Endothelial cell of umbilical vein (primary cell): ENCODE measurements around the gene MMP21. TPM values are rescaled to one million over a fixed set of nuclear protein-coding genes. Genes with fewer than 3 reads are reported as not detected.

Experiments
- BruUV-seq: library from RNA; stranded (reverse); fragments of 400-500 nt; replicated peaks from 2 replicates; lab custom pipeline; 2021; lab: Mats Ljungman, UMichigan
- CTCF ChIA-PET: fragments of 300-600, 350-600 bp; sonication (Branson Sonifier 250); formaldehyde crosslinking; loops from one replicate; lab custom pipeline; 2021; ENCODE audit warnings: antibody characterized with exemption, inconsistent platforms; lab: Charles Lee
- POLR2A ChIA-PET: fragments of 300-600, 350-600 bp; sonication (Branson Sonifier 250); formaldehyde crosslinking; loops from one replicate; lab custom pipeline; 2021; ENCODE audit warnings: antibody characterized with exemption, inconsistent platforms; lab: Charles Lee
- DNase-seq: peaks from one replicate; pipeline ENCODE4 v3.0.0-alpha.2; 2011; ENCODE audit warnings: low read depth, low spot score
- FAIRE-seq: peaks from 2 replicates; lab custom pipeline; 2011; peaks lifted over from hg19 to GRCh38; lab: Jason Lieb, UNC
- H2AFZ ChIP-seq: 2 replicates; pipeline ENCODE4 v1.6.0; 2012; ENCODE audit warnings: low read depth, low read length, control low read depth, inconsistent platforms
- H3K27ac ChIP-seq: 2 replicates; pipeline ENCODE4 v1.5.1; 2011; ENCODE audit warnings: low read depth, mild to moderate bottlenecking, control low read depth, low read length, moderate library complexity; ENCODE audit not compliant: insufficient read depth
- H3K27me3 ChIP-seq, 2 experiments: 2 replicates each; pipeline versions ENCODE4 v1.6.0 to v1.6.1; 2011; ENCODE audit warnings: low read length in 2 of 2, mixed read lengths in 1 of 2; ENCODE audit not compliant: control insufficient read depth in 2 of 2, insufficient read depth in 2 of 2
- H3K36me3 ChIP-seq, 2 experiments: 2 replicates in 1 of 2; 3 replicates in 1 of 2; pipeline ENCODE4 v1.5.1; 2011; ENCODE audit warnings: low read length in 2 of 2, mild to moderate bottlenecking in 1 of 2, moderate library complexity in 1 of 2; ENCODE audit not compliant: control insufficient read depth in 2 of 2, insufficient read depth in 2 of 2; ENCODE audit errors: extremely low read depth in 1 of 2
- H3K4me1 ChIP-seq: 3 replicates; pipeline ENCODE4 v1.5.1; 2011; ENCODE audit warnings: mild to moderate bottlenecking, low read length; ENCODE audit not compliant: control insufficient read depth, insufficient read depth; ENCODE audit errors: extremely low read depth
- H3K4me2 ChIP-seq: 2 replicates; pipeline ENCODE4 v1.6.1; 2011; ENCODE audit warnings: low read length, control low read depth, mixed read lengths; ENCODE audit not compliant: insufficient read depth
- H3K4me3 ChIP-seq, 3 experiments: fragments of 200-600 bp in 1 of 3; sonication (generic), shearing (Covaris generic) in 1 of 3; replicated peaks in 1 of 3; 2 replicates each; pipeline ENCODE4 v1.5.1; 2011 to 2016; ENCODE audit warnings: control low read depth in 3 of 3, low read length in 3 of 3, mild to moderate bottlenecking in 2 of 3, inconsistent platforms in 1 of 3, low read depth in 1 of 3, moderate library complexity in 1 of 3; ENCODE audit not compliant: insufficient read depth in 1 of 3
- H3K79me2 ChIP-seq: 2 replicates; pipeline ENCODE4 v1.6.0; 2012; ENCODE audit warnings: low read length, inconsistent platforms; ENCODE audit not compliant: control insufficient read depth, insufficient read depth
- H3K9ac ChIP-seq: replicated peaks from 2 replicates; pipeline ENCODE3; 2011; ENCODE audit warnings: low read length, control low read depth; ENCODE audit not compliant: insufficient read depth; ENCODE audit errors: extremely low read depth
- H3K9me1 ChIP-seq: replicated peaks from 3 replicates; pipeline ENCODE4 v1.6.0; 2011; ENCODE audit warnings: mild to moderate bottlenecking, low read length; ENCODE audit not compliant: control insufficient read depth, insufficient read depth; ENCODE audit errors: extremely low read depth
- H3K9me3 ChIP-seq: replicated peaks from 2 replicates; pipeline ENCODE4 v1.5.1; 2012; ENCODE audit warnings: low read length, inconsistent platforms; ENCODE audit not compliant: control insufficient read depth, insufficient read depth
- H4K20me1 ChIP-seq: replicated peaks from 2 replicates; pipeline ENCODE3; 2011; ENCODE audit warnings: mild to moderate bottlenecking, low read length; ENCODE audit not compliant: control insufficient read depth, insufficient read depth; ENCODE audit errors: extremely low read depth
- CTCF ChIP-seq, 2 donors: IDR thresholded peaks; 1 replicate in 1 of 2; 2 replicates in 1 of 2; pipeline ENCODE4 v1.5.1; 2011; ENCODE audit warnings: low read length in 2 of 2, mild to moderate bottlenecking in 2 of 2, moderate library complexity in 2 of 2, control low read depth in 1 of 2, inconsistent platforms in 1 of 2, low read depth in 1 of 2; ENCODE audit not compliant: insufficient read depth in 1 of 2; ENCODE audit errors: extremely low read depth in 1 of 2
- EZH2 ChIP-seq: IDR thresholded peaks from 2 replicates; pipeline ENCODE4 v1.6.1; 2012; ENCODE audit warnings: borderline replicate concordance, low read depth, mild to moderate bottlenecking, moderate library complexity, low read length, inconsistent platforms; ENCODE audit not compliant: severe bottlenecking
- FOS ChIP-seq: IDR thresholded peaks from 2 replicates; pipeline ENCODE4 v1.6.1; 2011; ENCODE audit warnings: mild to moderate bottlenecking, low read length, moderate library complexity, borderline replicate concordance; ENCODE audit not compliant: insufficient read depth
- GATA2 ChIP-seq: IDR thresholded peaks from 2 replicates; pipeline ENCODE4 v1.7.0; 2011; ENCODE audit warnings: low read depth, mild to moderate bottlenecking, moderate library complexity, mixed read lengths, low read length; ENCODE audit not compliant: insufficient read length, insufficient read depth
- JUN ChIP-seq: IDR thresholded peaks from 2 replicates; pipeline ENCODE4 v1.6.1; 2011; ENCODE audit warnings: borderline replicate concordance, low read depth; ENCODE audit not compliant: insufficient read length, insufficient read depth
- MYC ChIP-seq: IDR thresholded peaks from one replicate; pipeline ENCODE4 v1.6.1; 2011; ENCODE audit warnings: mild to moderate bottlenecking, low read depth, low read length
- POLR2A ChIP-seq: IDR thresholded peaks from 2 replicates; pipeline ENCODE4 v1.6.1; 2012; ENCODE audit warnings: low read depth, mild to moderate bottlenecking, control low read depth, low read length
- POLR2AphosphoS5 ChIP-seq: IDR thresholded peaks from 2 replicates; pipeline ENCODE4 v1.6.1; 2012; ENCODE audit warnings: low read depth, mild to moderate bottlenecking, control low read depth, low read length, moderate library complexity; ENCODE audit not compliant: insufficient read depth
- dilution Hi-C: fragments of 300-500 bp; cut with MboI; formaldehyde crosslinking; loops from one replicate; pipeline ENCODE4 v1.15.0; 2019; ENCODE audit warnings: low sequenced_read_pairs; ENCODE audit not compliant: extremely low pct_ligation_motif_present
- intact Hi-C: fragments of 100-400 bp; cut with micrococcal nuclease; formaldehyde crosslinking; loops from one replicate; pipeline ENCODE4 v1.10.0; 2022
- polyA plus RNA-seq, 4 experiments: library from polyadenylated mRNA; depleted of rRNA in 3 of 4; stranded (reverse) in 3 of 4; unstranded in 1 of 4; fragments of >200 nt; gene quantifications; 2 replicates each; pipeline versions ENCODE4 v1.2.1 to v1.2.3, GENCODE V29; 2011 to 2012; ENCODE audit warnings: missing spikeins in 1 of 4
- total RNA-seq: library from RNA; stranded (reverse); gene quantifications from 2 replicates; pipeline ENCODE4 v1.2.3, GENCODE V29; 2021
- TF ChIP-seq, protein P1 (sequence below): IDR thresholded peaks from 2 replicates; pipeline ENCODE4 v1.6.1; 2011; ENCODE audit not compliant: insufficient read depth, insufficient read length

MMP21 gene
- total and polyA plus RNA-seq, 2 donors (not counting 3 experiments of a cell fraction or from before 2014, with no cell fraction given) = 0.06 TPM; not detected in 1

- no peaks in the 10 kb centered on the region for H3K4me1 ChIP-seq
- no TSS peak for BruUV-seq
- H3K9me1 ChIP-seq = no peaks in the 10 kb centered on the region
- no peak overlapping the region for H3K9ac ChIP-seq
- no peak for TF ChIP-seq GATA2
- TF ChIP-seq POLR2A = no peak
- TF ChIP-seq JUN = no peak
- TF ChIP-seq POLR2AphosphoS5 = no peak
- TF ChIP-seq FOS = no peak
- TF ChIP-seq MYC = no peak
- TF ChIP-seq CTCF (IDR thresholded peaks at IDR 0.05; ENCODE audit: extremely low read depth in 1 of 2, insufficient read depth in 1 of 2, low read depth in 1 of 2, low read length in 2 of 2) = no peak
- TF ChIP-seq, protein P1, sequence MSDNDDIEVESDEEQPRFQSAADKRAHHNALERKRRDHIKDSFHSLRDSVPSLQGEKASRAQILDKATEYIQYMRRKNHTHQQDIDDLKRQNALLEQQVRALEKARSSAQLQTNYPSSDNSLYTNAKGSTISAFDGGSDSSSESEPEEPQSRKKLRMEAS = no peak
- TF ChIP-seq EZH2 = no peak
- ChIA-PET CTCF (no interaction called here), POLR2A (no interaction called here)
- no peaks in the 10 kb centered on the region for H4K20me1 ChIP-seq
- H3K27me3 ChIP-seq = peaks cover 0 to 2% of the 10 kb centered on the region in 2 experiments
- no peaks in the 10 kb centered on the region for H3K36me3 ChIP-seq
- H3K27ac ChIP-seq = no peak overlapping the region
- intact Hi-C loops (no loop called here), dilution Hi-C loops (no loop called here)
- H2AFZ ChIP-seq = no peak overlapping the region
- no peak for FAIRE-seq
- no peak overlapping the region for H3K4me2 ChIP-seq
- H3K9me3 ChIP-seq = no peaks in the 10 kb centered on the region
- no peak for DNase-seq
- no peak overlapping the region for H3K4me3 ChIP-seq
- no peaks in the 10 kb centered on the region for H3K79me2 ChIP-seq
Measured at GRCh38 chr10:125773687-125774543, 1.7 kb downstream of the MMP21 start.
